Ovary (tissue), 9 donors: ENCODE measurements around the gene ZNF560. TPM values are rescaled to one million over a fixed set of nuclear protein-coding genes. Genes with fewer than 3 reads are reported as not detected.

Experiments
- DNase-seq, 5 donors: peaks; one replicate each; pipeline ENCODE4 v3.0.0-alpha.2; 2019 to 2020
- H3K27ac ChIP-seq, 2 donors: fragments of 200-600 bp; one replicate each; pipeline versions ENCODE4 v1.5.1 to v1.8.0; 2019 to 2022
- H3K27me3 ChIP-seq: fragments of 200-600 bp; one replicate; pipeline ENCODE4 v1.8.0; 2022
- H3K36me3 ChIP-seq: fragments of 200-600 bp; sonication (generic); one replicate; pipeline ENCODE4 v1.5.1; 2019
- H3K4me1 ChIP-seq: one replicate; pipeline ENCODE4 v1.8.1; 2013; ENCODE audit warnings: mild to moderate bottlenecking, moderate library complexity; ENCODE audit not compliant: insufficient read depth
- H3K4me3 ChIP-seq: fragments of 200-600 bp; sonication (generic); one replicate; pipeline ENCODE4 v1.5.1; 2017
- H3K9me3 ChIP-seq, 2 donors: fragments of 200-600 bp in 1 of 2; sonication (generic) in 1 of 2; one replicate each; pipeline versions ENCODE4 v1.5.1 to v1.8.1; 2013 to 2019; ENCODE audit warnings: mild to moderate bottlenecking in 1 of 2, moderate library complexity in 1 of 2
- CTCF ChIP-seq, 3 donors: fragments of 450-650 bp in 2 of 3; fragments of 200-600 bp in 1 of 3; IDR thresholded peaks; one replicate each; pipeline versions ENCODE4 v1.5.1 to v1.8.0; 2016 to 2022; ENCODE audit warnings: antibody characterized with exemption in 3 of 3, mild to moderate bottlenecking in 1 of 3
- EP300 ChIP-seq: sonication (generic); formaldehyde crosslinking; IDR thresholded peaks from one replicate; pipeline ENCODE4 v1.6.1; 2017; ENCODE audit warnings: antibody characterized with exemption
- POLR2A ChIP-seq: fragments of 450-650 bp; IDR thresholded peaks from one replicate; pipeline ENCODE4 v1.6.1; 2017; ENCODE audit warnings: antibody characterized with exemption, mild to moderate bottlenecking, moderate library complexity
- WGBS, 3 donors: extraction: QIAGEN DNeasy Blood & Tissue Kit in 1 of 3; methylation state at CpG; one replicate each; pipeline versions ENCODE4 v1.1.5 to v1.1.7; 2013 to 2017; 5-methylcytosine and 5-hydroxymethylcytosine counted together
- intact Hi-C, 4 donors: fragments of 100-400 bp; cut with DNase I; formaldehyde crosslinking; loops; one replicate each; pipeline versions ENCODE4 v1.11.0 to v1.15.1; 2022 to 2023
- polyA plus RNA-seq, 2 donors: library from polyadenylated mRNA; stranded (reverse); fragments of 200-250 nt in 1 of 2; fragments of 350-450 nt in 1 of 2; fragmentation: Illumina TruSeq in 1 of 2; extraction: RNeasy Lipid Tissue Mini Kit (QIAGEN cat#74804) in 1 of 2; gene quantifications; one replicate each; pipeline ENCODE4 v1.2.3, GENCODE V29; 2013 to 2014
- total RNA-seq, 7 donors: library from RNA; depleted of rRNA in 2 of 7; stranded (reverse); fragments of >200 nt in 2 of 7; fragmentation: NEBNext Ultra II Directional in 3 of 7; extraction: Animal tissue kit (Norgen Biotek cat#: 25700) in 3 of 7; gene quantifications; one replicate each; pipeline versions ENCODE4 v1.1.0 to v1.2.4, GENCODE V29; 2016 to 2023
- donor health status: DM: no; HTN: no; CAD: no; lungs with moderate emphysema.
- donor health status: DM: no; HTN: no; CAD: no.
- donor health status: Bipolar disorder and iron deficiency.
- donor health status: DM: yes; HTN: yes; CAD: no.
- donor health status: DM: no; HTN: no; CAD: no.
- donor health status: DM: yes; HTN: yes; CAD: no.

Gene ZNF560
- total and polyA plus RNA-seq, 9 donors, result 0.07 to 0.38 (median 0.22) TPM; not detected in 3

- no peak for DNase-seq
- Histone ChIP-seq H3K4me3 (no peak overlapping the region), H3K27ac (no peak overlapping the region), H3K36me3 (no peaks in the 10 kb centered on the region), H3K4me1 (peaks cover 4% of the 10 kb centered on the region), H3K27me3 (no peaks in the 10 kb centered on the region), H3K9me3 (peaks cover 0 to 3% of the 10 kb centered on the region in 2 donors)
- intact Hi-C loops, result no loop called here
- 87 to 89% (median 87%) methylated on average over 7 of the region's 7 CpGs for WGBS, 3 donors
- no peak for TF ChIP-seq EP300
- no peak for TF ChIP-seq POLR2A
- TF ChIP-seq CTCF (IDR thresholded peaks at IDR 0.05), result no peak
These were observed 66.9 kb downstream of the ZNF560 start for GRCh38 chr19:9431475-9431874.

- H3K27me3 ChIP-seq, result no peaks in the 10 kb centered on the region
- peaks cover 2% of the 10 kb centered on the region for H3K4me1 ChIP-seq
- H3K27ac ChIP-seq, result no peak overlapping the region
- intact Hi-C loops, result no loop called here
- H3K36me3 ChIP-seq, result no peaks in the 10 kb centered on the region
- 92 to 96% (median 94%) methylated on average over 1 of the region's 1 CpG for WGBS, 3 donors
- peaks cover 0 to 4% of the 10 kb centered on the region in 2 donors for H3K9me3 ChIP-seq
- no peak for DNase-seq
- no peak overlapping the region for H3K4me3 ChIP-seq
- TF ChIP-seq EP300 (no peak), CTCF (IDR thresholded peaks at IDR 0.05) (no peak)
These were observed 68.0 kb downstream of the ZNF560 start for GRCh38 chr19:9430444-9430843.

- no peak overlapping the region for H3K27ac ChIP-seq
- intact Hi-C loops, result no loop called here
- H3K36me3 ChIP-seq, result no peaks in the 10 kb centered on the region
- H3K9me3 ChIP-seq, result peaks cover 0 to 24% of the 10 kb centered on the region in 2 donors
- TF ChIP-seq POLR2A, result no peak
- no peak for TF ChIP-seq CTCF (IDR thresholded peaks at IDR 0.05)
- TF ChIP-seq EP300, result no peak
- no peaks in the 10 kb centered on the region for H3K27me3 ChIP-seq
- DNase-seq, result no peak
- H3K4me3 ChIP-seq, result no peak overlapping the region
- whole genome bisulfite sequencing, 3 donors, result 80 to 87% (median 86%) methylated on average over 6 of the region's 6 CpGs
- H3K4me1 ChIP-seq, result no peaks in the 10 kb centered on the region
These were observed 70.5 kb downstream of the ZNF560 start for GRCh38 chr19:9427941-9428340.

Other genes starting within 250 kb of the ZNF560 start
- not detected for gene OR7E24, start 247.7 kb downstream of the ZNF560 start, total RNA-seq
- not detected for gene OR7E24, start 247.7 kb downstream of the ZNF560 start, polyA plus RNA-seq
- 10 to 100 TPM in 6 of 7 donors, 1 to 10 TPM in 1; 9.2 to 31.2 (median 14.2) TPM for gene ZNF699, start 188.8 kb downstream of the ZNF560 start, total RNA-seq
- 1 to 10 TPM; 3.6 to 6.1 TPM for gene ZNF699, start 188.8 kb downstream of the ZNF560 start, polyA plus RNA-seq
- 10 to 100 TPM; 22.7 to 45.3 (median 28.1) TPM for gene ZNF559, start 174.4 kb downstream of the ZNF560 start, total RNA-seq
- 10 to 100 TPM; 24.5 to 25.0 TPM for gene ZNF559, start 174.4 kb downstream of the ZNF560 start, polyA plus RNA-seq
- 1 to 10 TPM; 3.0 to 7.1 (median 5.7) TPM for gene ZNF177, start 135.6 kb downstream of the ZNF560 start, total RNA-seq
- gene ZNF177, start 135.6 kb downstream of the ZNF560 start, polyA plus RNA-seq, result 1 to 10 TPM; 4.8 to 7.8 TPM
- 10 to 100 TPM; 15.5 to 24.3 (median 22.9) TPM for gene ZNF266, start 63.0 kb downstream of the ZNF560 start, total RNA-seq
- 10 to 100 TPM; 23.0 to 27.6 TPM for gene ZNF266, start 63.0 kb downstream of the ZNF560 start, polyA plus RNA-seq
- gene ZNF426, start 40.0 kb upstream of the ZNF560 start, total RNA-seq, result 10 to 100 TPM; 12.9 to 35.1 (median 29.3) TPM
- gene ZNF426, start 40.0 kb upstream of the ZNF560 start, polyA plus RNA-seq, result 10 to 100 TPM in 1 of 2 donors, 1 to 10 TPM in 1; 7.7 to 16.9 TPM
- gene ZNF121, start 85.9 kb upstream of the ZNF560 start, total RNA-seq, result 10 to 100 TPM; 19.6 to 49.0 (median 33.2) TPM
- gene ZNF121, start 85.9 kb upstream of the ZNF560 start, polyA plus RNA-seq, result 1 to 10 TPM; 4.2 to 5.8 TPM
- gene ZNF561, start 122.6 kb upstream of the ZNF560 start, total RNA-seq, result 10 to 100 TPM; 30.9 to 48.3 (median 39.5) TPM
- 10 to 100 TPM; 27.1 to 38.5 TPM for gene ZNF561, start 122.6 kb upstream of the ZNF560 start, polyA plus RNA-seq
- 10 to 100 TPM; 26.0 to 54.6 (median 36.2) TPM for gene ZNF562, start 176.5 kb upstream of the ZNF560 start, total RNA-seq
- gene ZNF562, start 176.5 kb upstream of the ZNF560 start, polyA plus RNA-seq, result 10 to 100 TPM in 1 of 2 donors, 1 to 10 TPM in 1; 8.1 to 12.2 TPM